ENCODE results near the gene VEZT.
"Not testable (repeated sequence)": the region's sequence is repeated elsewhere in the genome, so short reads cannot be mapped to it uniquely, and the experiment has no call there.

Gene VEZT

DNA sequence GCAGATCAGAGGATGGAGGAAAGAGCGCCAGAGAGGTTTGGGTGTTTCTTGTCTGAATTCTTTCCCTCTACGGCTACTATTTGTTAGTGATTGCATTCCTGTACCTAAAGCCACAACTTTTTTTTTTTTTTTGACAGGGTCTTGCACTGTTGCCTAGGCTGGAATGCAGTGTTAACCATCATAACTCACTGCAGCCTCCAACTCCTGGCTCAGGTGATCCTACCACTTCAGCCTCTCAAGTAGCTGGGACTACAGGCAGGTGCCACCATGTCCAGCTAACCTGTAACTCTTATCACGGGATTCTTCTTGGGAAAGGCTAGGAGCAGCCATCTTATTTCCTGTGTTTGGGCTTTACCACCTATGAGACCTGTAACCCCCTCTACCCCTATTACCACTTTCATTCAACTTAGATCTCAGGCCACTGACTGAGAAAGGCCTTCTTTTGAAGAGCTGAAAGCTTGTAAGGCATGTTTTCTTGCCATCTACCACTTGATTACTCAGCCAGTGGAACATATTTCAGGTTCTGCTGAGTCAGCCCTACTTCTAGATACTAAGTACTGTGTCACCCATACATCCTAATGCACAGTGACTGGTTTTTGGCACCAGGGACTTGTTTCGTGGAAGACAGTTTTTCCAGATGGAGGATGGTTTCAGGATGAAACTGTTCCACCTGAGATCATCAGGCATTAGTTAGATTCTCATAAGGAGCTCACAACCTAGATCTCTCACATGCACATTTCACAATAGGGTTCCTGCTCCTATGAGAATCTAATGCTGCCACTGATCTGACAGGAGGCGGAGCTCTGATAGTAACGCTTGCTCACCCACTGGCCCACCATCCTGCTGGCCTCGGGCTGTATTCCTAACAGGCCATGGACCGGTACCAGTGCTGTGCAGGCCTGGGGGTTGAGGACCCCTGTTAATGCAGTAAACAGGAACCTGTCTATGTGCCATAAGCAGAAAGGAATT lies 6.9 kb downstream of the VEZT start:
- no peak for FAIRE-seq

DNA sequence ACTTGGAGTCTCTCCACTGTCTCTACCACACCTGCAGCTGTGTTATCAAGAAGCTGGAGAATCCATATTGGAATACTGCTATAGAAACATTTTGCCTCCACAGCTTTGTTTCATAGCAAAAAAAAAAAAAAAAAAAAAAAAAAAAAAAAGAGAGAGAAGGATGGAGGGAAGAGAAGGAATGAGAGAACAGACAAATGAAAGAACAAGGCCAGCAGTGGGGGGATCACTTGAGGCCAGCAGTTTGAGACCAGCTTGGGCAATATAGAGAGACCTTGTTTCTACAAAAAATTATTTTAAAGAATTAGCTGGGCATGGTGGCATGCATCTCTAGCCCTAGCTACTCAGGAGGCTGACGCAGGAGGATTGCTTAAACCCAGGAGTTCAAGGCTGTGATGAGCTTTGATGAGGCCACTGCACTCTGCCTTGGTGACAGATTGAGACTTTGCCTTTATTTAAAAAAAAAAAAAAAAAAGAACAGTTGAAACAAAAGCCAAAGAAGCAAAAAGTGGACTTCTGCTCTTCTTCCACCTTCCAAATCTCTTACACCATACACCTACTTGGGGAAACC lies 8.1 kb downstream of the VEZT start:
- no peak for FAIRE-seq

DNA sequence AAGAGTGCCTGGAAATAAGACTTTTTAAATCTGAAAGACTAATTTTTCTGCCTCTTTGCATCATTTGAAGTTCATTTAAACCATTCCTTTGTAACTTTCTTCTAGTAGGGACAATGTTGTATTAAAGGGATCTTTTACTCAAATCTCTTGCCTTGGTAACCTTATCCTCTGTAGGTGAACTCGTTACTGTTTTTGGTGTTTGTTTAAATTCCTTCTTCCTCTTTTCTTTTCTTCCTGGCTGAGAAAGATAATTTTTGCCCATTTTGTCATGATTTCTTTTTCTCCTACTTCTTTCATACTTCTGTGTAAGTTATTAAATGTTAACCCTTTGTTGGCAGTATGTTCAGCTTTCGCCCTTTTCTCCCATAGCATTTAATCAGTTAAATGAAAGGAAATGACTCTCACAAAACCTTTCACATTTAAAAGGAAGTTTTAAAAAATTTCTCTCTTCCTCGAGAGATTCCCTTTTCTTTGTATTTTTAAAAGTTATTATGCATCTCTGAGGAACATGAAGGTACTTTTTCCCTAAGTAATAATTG lies 10.3 kb downstream of the VEZT start:
- no peak for FAIRE-seq

- FAIRE-seq, result no peak
These were observed 11.0 kb downstream of the VEZT start for GRCh38 chr12:95228617-95229016.

DNA sequence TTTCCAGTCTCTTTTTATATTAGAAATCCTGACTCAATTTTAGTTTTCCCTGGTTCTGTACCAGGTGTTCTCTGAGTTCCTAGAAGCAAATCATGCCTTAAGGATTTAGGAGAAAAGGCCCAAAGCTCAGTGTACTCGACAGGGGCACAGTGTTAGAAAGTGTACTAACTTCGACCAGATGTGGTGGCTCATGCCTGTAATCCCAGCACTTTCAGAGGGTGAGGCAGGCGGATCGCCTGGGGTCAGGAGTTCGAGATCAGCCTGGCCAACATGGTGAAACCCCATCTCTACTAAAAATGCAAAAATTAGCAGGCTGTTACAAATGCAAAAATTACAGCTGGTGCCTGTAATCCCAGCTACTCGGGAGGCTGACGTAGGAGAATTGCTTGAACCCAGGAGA lies 12.0 kb downstream of the VEZT start:
- no peak for FAIRE-seq

GRCh38 chr12:95230313-95230712 lies 12.7 kb downstream of the VEZT start:
- no peak for FAIRE-seq

DNA sequence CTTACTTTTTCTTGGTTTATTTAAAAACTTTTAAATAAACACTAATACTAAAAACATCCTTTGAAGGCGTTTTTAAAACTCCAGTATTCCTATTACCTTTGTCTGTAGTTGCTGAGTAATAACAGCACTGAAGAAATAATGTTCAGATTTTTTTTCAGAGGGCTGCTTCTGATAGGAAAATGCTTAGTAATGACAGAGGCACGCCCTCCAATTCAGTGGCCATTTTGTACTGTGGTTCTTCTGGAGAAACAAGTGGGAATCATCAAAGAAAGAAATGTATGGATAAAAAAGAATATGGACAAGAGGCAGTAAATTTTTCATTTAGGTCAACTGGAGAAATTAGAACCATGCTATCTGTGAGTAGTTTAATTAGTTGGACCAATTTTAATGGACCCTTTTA lies 13.6 kb downstream of the VEZT start:
- FAIRE-seq, result no peak

- FAIRE-seq, result not testable (repeated sequence)
These were observed 16.6 kb downstream of the VEZT start for GRCh38 chr12:95234187-95234586.

- FAIRE-seq, result not testable (repeated sequence)
These were observed 18.0 kb downstream of the VEZT start for GRCh38 chr12:95235621-95236020.

- no peak for FAIRE-seq
These were observed 19.7 kb downstream of the VEZT start for GRCh38 chr12:95237315-95237714.

DNA sequence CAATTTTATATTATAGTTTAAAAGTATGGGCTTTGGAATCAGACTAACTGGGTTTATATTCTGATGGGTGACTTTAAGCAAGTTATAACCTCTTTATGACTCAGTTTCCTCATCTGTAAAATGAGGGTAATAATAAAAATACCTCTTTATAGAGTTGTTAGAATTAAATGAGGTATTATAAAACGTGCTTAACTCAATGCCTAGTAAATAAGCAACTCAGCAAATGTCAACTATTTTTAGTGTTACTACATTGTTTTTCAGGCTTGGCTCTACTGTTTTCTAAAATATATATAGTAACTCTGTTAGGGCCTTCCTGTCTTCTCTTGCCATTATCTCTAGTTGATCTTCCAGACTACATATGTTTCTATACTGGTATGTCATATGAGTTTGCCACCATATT lies 20.5 kb downstream of the VEZT start:
- FAIRE-seq, result no peak

DNA sequence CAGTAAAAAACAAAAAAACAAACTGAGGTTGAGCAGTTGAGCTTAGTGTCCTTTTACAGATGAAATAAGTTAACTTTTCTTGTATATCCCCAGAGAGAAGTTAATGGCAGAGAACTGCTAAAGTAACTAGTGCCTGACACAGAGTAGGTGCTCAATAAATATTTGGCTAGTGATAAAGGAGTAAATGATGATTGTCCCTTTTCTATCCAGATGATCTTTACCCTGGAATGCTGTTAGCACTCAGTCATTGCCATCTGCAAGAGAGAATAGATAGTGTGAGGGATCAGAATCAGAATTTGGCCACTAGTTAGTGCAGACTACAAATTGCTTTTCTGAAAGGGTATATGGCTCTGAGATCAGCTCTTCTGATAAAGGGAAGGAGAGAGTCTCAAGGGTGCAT lies 21.6 kb downstream of the VEZT start:
- no peak for FAIRE-seq

- FAIRE-seq, result not testable (repeated sequence)
These were observed 22.2 kb downstream of the VEZT start for GRCh38 chr12:95239835-95240234.

GRCh38 chr12:95240556-95240955 lies 22.9 kb downstream of the VEZT start:
- FAIRE-seq, result no peak

DNA sequence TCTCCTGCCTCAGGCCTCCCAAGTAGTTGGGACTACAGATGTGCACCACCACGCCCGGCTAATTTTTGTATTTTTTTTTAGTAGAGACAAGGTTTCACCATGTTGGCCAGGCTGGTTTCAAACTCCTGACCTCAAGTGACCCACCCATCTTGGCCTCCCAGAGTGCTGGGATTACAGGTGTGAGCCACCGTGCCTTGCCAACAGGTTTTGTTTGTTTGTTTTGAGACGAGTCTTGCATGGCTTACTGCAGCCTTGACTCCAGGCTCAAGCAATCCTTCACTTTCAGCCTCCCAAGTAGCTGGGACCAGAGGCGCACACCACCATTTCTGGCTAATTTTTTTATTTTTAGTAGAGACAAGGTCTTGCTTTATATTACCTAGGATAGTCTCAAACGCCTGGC lies 23.5 kb downstream of the VEZT start:
- not testable (repeated sequence) for FAIRE-seq

DNA sequence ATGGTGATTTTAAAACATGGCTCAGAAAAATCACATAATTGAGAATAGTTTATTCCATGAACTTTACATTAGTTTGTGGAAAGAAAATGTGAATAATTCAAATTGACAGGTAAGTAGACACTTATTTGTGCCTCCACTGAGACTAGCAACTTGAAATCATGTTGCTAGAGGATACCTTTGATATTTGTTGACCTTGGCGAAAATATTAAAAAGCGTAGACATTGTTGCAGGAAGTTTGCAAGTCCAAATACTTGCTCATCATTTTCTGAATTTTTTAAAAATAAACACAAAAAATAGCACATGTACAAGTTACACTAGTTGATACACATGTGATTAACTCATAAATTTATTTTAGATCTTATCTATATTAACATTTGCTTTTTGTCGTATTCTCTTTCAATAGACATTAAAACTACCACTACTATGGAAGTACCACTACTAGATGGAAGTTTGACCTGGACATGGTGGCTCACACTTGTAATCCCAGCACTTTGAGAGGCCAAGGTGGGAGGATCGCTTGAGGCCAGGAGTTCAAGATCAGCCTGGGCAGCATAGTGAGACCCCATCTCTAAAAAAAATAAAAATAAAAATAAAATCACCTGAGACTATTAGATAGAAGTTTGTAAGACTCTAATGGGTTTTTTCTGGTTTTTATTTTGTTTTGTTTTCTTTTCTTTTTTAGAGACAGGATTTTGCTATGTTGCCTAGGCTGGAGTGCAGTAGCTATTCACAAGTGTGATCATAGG lies 24.3 kb downstream of the VEZT start:
- no peak for FAIRE-seq

- FAIRE-seq, result no peak
These were observed 26.0 kb downstream of the VEZT start for GRCh38 chr12:95243497-95244183.

GRCh38 chr12:95244350-95244749 lies 26.7 kb downstream of the VEZT start:
- FAIRE-seq, result no peak

DNA sequence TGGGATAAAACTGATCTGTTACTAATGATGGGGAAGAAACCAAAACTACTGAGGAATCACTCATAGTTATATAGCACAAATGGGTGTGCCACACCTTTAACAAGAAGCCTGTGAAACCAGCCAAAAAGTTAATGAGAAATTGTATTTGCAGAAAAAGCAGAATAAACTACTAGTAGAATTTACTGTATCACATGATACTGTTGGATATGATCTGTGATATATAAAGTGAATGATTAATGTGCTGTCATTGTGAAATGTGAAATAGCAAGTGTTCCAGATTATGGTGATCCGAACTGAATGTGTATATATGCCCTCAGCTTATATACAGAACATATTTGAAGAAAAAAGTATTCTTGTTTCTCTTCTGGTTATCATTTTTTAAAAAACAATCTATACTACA lies 30.5 kb downstream of the VEZT start:
- no peak for FAIRE-seq

DNA sequence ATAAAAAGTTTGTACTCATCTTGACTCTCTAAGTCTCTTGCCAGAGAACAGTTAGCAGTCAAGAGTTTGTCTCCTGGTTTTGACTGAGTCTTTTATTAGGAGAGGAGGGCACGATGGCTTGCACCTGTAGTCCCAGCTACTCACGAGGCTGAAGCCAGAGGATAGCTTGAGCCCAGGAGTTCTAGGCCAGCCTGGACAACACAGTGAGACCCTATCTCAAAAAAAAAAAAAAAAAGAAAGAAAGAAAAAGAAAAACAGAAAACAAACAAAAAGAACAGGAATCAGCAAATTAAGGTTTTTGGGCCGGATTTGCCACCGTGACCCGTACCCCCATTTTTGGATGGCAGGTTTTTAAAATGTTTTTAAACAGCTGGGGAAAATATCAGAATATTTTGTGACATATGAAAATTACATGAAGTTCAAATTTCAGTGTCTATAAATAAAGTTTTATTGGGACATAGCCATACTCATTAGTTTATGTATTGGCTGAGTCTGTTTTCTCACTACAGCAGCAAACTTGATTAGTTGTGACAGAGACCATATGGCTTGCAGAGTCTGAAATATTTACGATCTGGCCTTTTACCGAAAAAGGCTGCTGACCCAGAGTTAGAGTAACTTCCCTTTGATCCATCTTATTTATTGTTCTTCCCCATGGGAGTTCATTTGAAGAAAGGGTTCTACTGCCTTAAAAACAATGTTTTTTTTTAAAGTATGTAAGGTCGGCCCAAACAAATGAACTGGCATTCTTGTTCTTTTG lies 31.2 kb downstream of the VEZT start:
- FAIRE-seq, result no peak

- no peak for FAIRE-seq
These were observed 35.8 kb downstream of the VEZT start for GRCh38 chr12:95253386-95253785.

DNA sequence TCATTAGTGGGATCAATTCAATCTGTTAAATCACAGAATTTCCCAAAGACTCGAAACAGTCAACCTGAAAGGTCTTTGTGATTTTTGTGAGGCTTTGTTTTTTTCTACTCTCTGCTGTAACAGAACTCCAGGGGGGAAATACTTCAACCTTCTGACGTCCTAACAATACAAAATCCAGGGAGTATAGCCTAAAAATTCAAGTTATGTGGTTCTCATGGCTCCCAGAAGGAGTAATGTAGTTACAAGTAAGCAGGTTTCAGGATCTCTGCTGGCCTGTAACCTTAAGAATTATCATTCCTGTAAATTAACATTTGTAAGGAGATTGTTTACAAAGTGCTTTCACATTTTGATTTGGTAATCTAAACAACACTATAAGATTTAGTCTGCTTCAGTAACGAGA lies 39.9 kb downstream of the VEZT start:
- no peak for FAIRE-seq

Measured in colon (tissue), 2 donors.